Smooth muscle cell of the brain vasculature (primary cell): ENCODE data around the gene IDH3G.
"Not testable (repeated sequence)": the region's sequence is repeated elsewhere in the genome, so short reads cannot be mapped to it uniquely, and the experiment has no call there.

Experiments used
- DNase-seq: peaks from one replicate; pipeline ENCODE4 v3.0.0-alpha.2; 2012; ENCODE audit warnings: low read depth, low spot score

IDH3G gene

DNA sequence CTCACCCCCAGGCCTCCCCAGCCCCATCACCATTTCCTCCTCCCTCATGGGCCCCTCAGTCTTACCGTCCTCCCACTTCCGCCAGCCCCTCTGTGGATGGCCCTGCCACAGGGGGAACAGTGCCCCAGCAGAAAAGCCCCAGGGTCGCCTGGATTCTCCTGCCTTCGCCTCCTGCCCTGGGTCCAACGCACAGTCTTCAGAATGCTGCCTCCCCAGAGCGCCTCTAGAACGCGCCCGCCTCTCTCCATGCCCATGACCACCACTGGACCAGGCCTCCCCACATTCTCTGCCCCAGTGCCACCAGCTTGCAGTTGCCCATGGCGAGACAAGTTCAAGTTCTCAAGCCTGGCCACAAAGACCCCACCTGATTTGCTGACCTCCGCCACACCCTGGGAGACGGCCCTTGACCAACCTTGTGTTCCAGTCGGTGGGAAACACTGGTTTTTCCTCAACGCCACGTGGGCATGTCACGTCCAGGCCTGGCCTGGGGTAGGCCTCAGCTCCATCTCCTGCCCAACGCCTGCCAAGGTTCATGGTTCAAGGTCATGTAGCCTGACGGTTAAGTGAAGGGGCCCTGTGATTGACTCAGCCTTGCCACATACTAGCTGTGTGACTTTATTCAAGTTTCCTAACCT is 30.8 kb downstream of the IDH3G start:
- DNase-seq = no peak

DNA sequence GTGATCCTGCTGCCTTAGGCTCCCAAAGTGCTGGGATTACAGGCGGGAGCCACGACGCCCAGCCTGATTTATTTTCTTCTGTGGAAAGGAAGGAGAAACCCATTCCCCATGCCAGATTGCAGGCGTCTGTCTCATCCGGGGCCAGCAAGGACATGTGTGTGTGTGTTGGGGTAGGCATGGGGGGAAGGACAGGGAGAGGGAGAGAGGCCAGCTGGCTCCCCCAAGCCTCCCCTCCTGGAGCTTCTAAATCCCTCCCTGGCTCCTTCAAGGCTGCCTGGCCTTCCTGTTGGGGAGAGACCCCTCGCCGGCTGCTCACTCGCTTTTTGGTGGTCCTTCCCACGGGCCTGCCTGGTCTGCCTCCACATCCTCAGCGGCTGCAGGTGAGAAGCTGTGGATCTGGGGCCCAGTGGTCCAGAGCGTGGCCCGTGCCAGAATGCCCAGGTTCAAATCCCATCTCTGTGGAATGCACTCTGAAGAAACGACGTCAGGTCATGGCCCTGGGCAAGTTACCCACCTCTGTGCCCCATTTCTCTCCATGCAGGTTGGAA is 31.5 kb downstream of the IDH3G start:
- no peak for DNase-seq

DNA sequence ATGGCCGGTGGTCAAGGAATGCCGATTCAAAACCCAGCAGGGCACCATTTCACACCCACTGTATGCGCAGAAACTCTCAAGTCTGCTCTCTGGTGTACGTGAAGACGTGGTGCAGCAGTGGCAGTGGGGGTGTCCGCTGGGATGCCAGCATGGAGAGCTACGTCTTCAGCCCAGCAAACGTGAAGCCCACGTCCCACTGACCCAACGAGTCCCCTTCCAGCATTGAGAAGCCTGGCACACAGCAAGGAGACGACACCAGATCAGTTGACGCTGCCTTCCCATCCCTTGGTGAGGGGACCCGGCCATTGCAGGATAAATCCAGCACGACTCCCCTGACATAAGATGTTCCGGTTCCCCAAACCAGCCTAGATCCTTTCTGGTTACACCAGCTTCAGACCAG is 32.3 kb downstream of the IDH3G start:
- DNase-seq = no peak

DNA sequence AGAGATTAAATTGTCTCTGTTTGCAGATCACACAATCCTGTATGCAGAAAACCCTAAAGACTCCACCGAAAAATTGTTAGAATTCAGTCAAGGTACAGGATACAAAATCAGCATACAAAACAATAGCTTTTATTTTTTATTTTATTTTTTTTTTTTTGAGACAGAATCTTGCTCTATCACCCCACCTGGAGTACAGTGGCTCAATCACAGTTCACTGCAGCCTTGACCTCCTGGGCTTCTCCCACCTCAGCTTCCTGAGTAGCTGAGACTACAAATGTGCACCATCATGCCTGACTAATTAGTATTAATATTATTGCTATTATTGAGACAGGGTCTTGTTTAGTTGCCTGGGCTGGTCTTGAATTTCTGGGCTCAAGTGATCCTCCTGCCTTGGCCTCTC is 39.0 kb downstream of the IDH3G start:
- no peak for DNase-seq

DNA sequence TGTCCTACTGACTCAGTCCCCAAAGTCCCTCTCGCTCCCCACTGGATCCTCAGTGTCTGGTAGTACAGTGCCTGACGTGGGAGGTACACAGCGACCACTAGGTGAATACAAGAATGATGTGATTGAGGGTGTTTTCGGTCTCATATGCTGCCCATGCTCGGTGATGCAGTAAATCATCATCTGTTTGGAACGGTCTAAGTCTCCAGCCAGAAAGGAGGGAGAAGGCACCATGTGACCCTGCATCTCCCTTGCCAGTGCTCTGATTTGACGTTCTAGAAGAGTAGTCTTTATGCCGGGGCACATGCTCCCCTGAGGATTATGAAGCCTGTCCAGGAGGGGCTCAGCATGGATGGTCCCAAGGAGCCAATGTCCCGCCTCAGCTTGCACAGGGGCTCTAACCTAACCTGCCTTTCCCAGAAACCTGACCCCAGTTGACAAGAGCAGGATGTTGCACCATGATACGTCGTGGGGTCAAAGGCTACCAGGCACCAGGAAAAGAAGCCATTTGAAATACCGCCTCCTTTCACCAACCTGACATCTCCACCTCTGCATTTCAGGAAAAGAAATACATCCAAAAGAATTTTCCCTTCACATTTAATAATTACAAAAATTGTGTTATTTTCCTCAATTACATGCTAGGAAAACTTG is 43.9 kb downstream of the IDH3G start:
- no peak for DNase-seq

DNA sequence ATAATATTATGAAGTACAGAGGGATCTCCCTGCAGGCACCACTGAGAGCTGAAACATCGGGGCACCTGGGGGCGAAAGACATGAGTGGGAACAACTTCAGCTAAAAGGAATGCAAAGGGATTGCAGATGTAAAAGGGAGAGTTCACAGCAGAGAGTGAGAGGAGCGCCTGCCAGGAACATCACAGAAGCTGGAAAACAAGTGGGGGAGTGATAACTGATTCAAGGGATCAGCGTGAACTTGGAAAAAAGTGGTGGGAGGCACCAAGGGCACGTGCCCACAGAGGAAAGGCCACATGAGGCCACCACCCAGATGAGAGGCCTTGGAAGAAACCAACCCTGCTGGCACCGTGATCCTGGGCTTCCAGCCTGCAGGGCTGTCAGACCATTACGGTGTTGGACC is 45.2 kb downstream of the IDH3G start:
- not testable (repeated sequence) for DNase-seq

DNA sequence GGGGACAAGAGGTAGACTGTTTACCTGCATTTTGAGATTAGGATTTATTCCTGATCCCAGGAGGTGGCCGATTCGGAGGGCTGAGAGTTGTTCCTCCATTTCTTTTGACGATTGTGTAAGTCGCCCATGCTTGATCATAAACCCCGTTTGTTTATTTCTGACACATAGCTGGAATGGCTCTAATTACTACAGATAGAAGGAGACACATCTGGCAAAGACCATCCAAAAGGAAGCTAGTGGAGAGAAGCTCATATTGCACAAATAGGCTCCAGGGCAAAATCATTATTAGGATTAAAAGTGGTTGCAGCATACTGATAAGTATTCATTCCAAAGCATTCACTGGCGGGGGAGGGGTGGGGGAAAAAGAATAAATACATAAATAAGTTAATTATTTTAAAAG is 47.2 kb downstream of the IDH3G start:
- not testable (repeated sequence) for DNase-seq

DNA sequence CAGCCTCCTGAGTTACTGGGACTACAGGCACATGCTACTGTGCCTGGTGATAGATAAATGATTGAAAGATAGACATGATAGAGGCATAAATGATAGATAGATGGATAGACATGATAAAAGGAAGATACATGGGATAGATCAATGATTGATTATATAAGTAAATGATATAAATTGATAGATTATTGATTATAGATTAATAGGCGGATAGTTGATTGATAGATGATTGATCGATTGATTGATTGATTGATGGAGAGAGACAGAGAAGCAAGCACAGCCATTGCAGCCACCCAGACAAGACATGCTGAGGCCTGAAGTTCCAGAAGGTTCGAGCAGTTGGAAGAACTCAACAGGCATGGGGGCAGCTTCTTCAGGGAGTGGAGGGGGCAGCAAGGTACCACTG is 47.8 kb downstream of the IDH3G start:
- DNase-seq = no peak

DNA sequence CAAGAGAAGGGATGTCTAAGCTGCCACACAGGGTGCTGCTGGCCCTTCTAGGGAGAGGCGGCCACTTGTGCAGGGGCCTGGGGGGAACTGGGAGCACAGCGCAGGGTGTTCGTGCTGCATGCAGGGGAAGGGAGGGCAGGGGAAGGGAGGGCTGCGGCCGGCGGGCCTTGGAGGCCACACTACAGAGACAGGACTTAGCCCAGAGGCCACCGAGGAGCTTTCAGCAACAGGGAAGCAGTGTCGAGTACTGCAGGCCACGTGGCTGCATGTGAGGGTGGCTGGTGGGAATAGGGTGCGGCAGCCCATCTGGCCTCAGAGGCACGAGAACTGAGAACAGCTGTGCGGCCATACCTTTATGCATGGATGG is 49.1 kb downstream of the IDH3G start:
- not testable (repeated sequence) for DNase-seq

DNA sequence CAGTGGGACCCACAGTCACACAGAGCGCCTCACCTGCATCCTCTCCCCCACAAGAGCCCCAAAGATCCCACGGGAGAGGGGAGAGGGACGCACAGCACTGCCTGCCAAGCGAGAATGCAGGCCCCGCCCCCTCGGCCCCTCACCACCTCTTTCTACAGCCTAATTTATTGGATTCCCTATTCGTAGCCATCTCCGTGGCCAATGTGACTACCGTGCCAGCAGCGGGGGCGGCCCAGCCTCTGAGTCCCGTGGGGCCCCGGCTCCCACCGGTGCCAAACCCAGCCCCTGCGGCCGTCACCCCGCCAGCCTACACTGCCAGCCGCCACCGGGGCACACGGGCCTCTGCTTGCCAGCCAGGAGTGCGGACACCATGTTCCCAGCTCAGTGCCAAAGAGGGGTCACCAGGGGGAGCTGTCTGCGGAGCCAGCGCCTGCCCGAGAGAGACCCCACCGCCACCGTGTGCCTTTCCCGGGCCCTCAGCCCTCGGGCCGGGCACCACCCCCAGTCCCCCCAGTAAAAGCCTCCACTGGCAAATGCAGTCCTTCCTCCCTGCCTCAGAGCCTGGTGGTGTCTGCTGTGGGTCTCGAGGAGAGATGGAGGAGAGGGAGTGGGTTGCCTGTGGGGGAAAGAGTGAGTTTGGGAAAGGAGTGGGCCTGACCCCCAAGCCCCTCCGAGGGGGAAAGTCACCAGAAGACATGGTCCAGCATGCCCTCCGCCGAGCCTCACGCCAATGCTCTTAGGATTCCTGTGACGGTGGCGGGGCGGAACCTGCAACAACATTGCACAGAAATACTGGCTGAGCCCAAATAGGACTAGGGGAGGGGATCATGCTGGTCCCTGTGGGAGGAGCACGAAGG is 49.7 kb downstream of the IDH3G start:
- DNase-seq = no peak

DNA sequence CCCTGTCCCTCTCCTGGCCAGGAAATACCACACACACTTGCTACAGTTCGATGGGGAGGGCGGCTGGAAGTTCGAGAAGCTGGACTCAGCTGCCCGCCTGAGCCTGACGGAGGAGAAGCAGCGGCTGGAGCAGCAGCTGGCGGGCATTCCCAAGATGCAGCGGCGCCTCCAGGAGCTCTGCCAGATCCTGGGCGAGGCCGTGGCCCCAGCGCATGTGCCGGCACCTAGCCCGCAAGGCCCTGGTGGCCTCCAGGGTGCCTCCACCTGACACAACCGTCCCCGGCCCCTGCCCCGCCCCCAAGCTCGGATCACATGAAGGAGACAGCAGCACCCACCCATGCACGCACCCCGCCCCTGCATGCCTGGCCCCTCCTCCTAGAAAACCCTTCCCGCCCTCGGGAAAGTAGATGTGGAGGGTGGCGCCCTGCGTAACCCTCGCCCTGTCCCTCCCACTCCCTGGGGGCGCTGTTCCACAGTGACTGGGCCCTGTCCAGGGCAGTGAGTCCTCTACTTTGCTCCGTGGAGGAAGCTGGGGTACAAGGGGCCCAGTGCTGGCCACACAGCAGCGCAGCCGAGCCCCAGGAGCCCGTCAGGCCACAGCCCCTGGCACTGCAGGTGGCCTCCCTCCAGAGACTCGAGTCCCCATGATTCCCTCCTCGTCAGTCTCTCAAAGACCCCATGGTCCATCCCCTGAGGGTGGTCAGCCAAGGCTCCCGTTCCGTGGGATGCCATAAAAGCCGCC is 50.5 kb downstream of the IDH3G start:
- DNase-seq = not testable (repeated sequence)

DNA sequence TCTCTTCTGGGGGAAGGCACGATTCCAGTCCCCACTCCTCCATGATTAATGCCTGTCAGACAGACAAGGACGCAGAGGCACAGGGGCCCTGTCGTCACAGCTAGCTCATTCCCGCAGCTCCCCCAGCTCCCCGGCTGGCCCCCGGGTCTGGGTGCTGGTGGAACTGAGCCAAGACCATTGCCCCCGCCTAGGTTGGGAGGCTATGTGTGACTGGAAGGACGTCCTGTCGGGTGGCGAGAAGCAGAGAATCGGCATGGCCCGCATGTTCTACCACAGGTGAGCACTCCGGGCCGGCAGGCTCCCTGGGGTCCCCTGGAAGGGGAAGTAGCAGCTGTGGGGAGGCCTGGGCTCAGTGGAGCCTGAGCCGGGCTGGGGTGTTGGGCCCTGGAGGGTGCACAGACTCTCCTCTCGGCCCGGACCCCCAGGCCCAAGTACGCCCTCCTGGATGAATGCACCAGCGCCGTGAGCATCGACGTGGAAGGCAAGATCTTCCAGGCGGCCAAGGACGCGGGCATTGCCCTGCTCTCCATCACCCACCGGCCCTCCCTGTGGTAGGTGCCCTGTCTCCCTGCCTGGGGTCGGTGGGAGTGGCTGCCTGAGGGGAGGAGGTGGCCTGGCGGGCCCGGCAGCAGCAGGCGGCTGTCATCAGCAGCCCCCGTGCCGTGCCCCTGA is 51.2 kb downstream of the IDH3G start:
- DNase-seq = not testable (repeated sequence)

DNA sequence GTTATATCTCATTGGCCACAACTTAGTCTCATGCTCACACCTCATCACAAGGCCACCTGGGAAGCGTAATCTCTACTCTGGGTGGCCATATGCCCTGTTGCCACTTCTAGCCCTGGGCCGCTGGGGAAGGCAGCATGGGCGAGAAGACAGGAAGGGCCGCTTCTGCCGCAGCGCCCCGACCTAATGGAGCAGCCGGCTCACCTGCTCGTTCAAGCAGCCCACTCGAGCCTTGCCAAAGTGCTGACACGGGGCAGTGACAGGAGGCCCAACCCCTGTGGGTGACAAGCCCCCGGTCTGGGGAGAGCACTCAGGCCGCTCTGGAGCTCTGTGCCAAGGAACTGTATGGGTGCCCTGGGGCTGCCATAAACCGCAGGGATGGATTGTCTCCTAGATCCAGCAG is 52.1 kb downstream of the IDH3G start:
- not testable (repeated sequence) for DNase-seq

DNA sequence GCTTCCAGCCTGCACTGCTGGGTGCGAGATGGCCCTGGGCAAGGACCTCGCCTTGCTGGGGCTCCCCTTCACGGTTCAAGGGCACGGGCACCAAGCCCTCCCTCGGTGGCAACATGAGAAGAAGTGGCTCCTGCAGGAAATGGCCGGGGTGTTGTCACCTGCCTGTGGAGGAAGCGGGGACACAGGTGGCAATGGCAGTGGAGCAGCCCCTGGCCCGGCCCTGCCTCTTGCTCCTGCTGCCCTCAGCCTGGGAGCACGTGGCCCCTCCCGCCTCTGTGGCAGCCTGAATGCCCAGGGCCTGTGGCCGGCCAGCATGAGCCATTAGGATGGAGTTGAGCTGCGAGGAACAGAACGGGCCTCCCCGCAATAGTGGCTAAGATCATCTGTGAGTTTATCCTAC is 52.7 kb downstream of the IDH3G start:
- no peak for DNase-seq

DNA sequence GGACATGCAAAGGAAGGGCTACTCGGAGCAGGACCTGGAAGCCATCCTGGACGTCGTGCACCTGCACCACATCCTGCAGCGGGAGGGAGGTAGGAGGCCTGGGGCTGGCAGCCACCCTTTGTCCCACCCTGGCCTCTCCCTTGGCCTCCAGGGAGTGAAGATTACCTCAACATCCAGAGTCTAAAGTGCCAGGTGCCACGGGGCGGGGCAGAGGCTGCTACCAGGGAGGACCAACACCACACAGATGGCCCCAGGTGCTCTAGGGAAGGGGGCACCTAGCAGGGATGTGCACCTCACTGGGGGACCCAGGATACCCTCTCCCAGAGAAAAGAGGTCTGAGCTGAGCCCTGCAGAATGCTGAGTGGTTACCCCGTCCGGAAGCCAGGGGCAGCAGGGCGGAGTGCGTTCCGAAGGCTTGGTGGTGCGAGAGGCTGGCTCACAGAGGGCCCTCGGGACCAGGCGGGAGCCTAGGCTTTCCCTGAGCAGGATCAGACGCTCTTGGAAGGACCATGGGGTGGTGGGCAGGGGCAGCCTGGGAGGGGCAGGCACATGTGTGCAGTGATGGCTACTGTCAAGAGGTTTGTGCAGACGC is 53.4 kb downstream of the IDH3G start:
- no peak for DNase-seq

DNA sequence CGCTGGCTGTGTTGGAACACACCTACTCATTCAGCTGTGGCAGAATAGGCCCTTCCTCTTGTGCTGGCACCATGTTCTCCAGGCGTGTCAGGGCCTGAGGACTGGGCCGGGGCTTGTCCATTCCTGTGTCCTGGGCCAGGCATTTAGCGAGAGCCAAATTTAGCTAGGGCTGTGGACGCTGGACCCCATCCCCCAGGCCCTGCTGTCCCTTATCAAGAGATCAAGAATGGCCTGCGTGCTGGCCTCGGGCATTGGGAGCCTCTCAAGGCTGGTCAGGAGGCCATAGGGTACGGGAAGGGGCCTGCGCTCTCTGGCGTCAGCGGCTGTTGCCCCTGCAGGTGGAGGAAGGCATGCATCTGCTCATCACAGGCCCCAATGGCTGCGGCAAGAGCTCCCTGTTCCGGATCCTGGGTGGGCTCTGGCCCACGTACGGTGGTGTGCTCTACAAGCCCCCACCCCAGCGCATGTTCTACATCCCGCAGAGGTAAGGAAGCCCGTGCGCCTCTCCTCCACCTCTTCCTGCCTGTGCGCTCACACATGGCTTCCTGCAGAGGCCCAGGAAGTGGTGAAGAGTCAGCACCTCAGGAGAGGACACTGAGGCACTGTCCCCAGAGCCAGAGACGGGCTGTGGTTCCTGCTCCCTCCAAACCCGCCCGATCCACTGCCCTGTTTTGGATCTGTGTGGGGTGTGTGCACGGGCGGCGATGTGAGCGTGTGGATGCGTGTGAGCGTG is 54.3 kb downstream of the IDH3G start:
- DNase-seq = no peak

DNA sequence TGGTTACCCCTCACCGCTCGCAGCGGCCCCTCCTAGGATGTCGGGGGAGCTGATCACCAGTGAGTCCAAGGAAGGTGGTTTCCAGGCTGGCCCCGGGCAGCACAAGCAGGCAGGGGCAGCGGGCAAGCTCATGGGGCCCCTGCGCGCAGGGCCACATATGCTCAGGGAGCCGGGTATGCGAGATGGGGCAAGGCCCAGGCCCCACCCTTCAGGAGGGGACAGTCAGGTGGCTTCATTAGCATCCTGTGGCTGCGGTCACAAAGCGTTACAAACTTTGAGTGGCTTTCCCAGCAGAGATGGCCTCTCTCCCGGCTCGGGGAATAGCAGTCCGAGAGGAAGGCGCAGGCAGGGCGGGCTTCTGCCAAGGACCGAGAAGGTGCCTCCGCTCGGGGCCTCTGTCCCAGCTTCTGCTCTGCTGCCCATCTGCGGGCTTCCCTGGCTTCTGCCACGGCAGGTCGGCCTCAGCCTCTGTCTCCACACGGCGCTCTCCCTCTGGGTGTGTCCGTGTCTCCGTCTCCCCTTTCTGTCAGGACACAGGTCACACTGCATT is 56.0 kb downstream of the IDH3G start:
- DNase-seq = no peak

DNA sequence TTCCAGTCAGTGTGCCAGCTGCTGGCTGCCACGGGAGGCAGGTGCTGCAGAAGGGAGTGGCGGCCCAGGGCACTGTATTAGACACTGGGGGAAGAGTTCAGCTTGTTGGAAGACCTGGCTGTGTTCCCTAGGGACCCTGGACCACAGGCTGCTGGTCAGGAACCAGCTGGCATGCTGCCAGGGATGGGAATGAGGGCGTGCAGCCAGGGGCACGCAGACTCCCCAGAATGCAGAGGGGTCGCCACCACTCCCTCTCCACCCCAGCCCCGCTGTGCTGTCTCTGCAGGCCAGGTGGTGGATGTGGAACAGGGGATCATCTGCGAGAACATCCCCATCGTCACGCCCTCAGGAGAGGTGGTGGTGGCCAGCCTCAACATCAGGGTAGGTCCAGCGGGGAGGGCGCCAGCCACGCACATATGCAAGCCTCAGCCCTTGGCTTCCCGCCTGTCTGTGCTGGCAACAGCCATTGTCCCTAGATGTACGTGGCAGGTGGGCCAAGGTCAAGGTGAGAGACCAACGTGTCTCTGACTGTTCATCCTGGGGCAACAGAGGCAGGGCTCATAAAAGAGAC is 57.2 kb downstream of the IDH3G start:
- DNase-seq = no peak

DNA sequence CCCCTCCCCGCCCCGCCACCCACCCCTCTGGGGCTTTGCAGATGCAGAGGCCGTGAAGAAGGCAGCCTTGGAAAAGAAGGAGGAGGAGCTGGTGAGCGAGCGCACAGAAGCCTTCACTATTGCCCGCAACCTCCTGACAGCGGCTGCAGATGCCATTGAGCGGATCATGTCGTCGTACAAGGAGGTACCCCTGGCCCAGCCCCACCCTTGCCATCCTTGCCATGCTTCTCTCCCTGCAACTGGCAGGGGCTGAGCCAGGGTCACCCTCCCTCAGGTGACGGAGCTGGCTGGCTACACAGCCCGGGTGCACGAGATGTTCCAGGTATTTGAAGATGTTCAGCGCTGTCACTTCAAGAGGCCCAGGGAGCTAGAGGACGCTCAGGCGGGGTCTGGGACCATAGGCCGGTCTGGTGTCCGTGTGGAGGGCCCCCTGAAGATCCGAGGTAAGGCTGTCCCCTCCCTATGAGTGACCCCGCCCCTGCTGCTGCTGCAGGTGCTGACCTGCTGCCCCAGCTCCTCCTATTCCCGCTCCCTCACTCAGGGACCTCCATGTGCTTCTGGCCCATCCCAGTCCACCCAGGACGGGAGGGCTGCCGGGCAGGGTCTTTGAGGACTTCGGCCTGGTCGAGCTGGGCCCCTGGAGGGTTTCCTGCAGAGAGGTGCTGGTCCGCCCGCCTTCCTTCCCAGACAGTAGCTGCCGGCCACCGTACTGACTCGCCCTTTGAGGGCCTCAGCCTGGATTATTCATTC is 57.9 kb downstream of the IDH3G start:
- DNase-seq = no peak
